Measurements from ENCODE around the gene ERH. TPM values are rescaled to one million over a fixed set of nuclear protein-coding genes. Genes with fewer than 3 reads are reported as not detected.

The ERH gene
- total RNA-seq, 1 experiment from 2014 or later, result 352 TPM

- Histone ChIP-seq H2AFZ (ENCODE audit: low read depth, low read length, poor library complexity, severe bottlenecking) (no peak overlapping the region), H3K9me2 (ENCODE audit: insufficient read depth) (no peaks in the 10 kb centered on the region), H4K20me1 (ENCODE audit: insufficient read depth) (no peaks in the 10 kb centered on the region), H3K4me2 (ENCODE audit: low read length) (no peak overlapping the region), H3K9ac (ENCODE audit: low read length) (no peak overlapping the region), H3K4me3 (replicated peaks in 1 of 2; ENCODE audit: low read depth in 1 of 2, low read length in 2 of 2) (no peak overlapping the region), H3K27ac (ENCODE audit: low read depth, low read length) (no peak overlapping the region), H3K4me1 (ENCODE audit: control insufficient read depth in 1 of 2, insufficient read depth in 2 of 2, low read length in 2 of 2) (no peaks in the 10 kb centered on the region), H3K36me3 (ENCODE audit: control insufficient read depth in 1 of 2, insufficient read depth in 2 of 2, low read length in 2 of 2) (peaks cover 3 to 14% of the 10 kb centered on the region in 2 experiments; a peak in 3 of 4 replicates), H3K9me3 (ENCODE audit: control insufficient read depth in 1 of 2, insufficient read depth in 1 of 2, low read depth in 1 of 2, low read length in 2 of 2) (no peaks in the 10 kb centered on the region), H3K79me2 (ENCODE audit: insufficient read depth, low read length) (peaks cover 44% of the 10 kb centered on the region), H3K27me3 (ENCODE audit: insufficient read depth, low read length) (no peaks in the 10 kb centered on the region)
- ChIA-PET RAD21 (ENCODE audit: low non-redundant PET in 1 of 2, low total read pairs in 2 of 2, uncharacterized antibody in 2 of 2, unreplicated experiment in 2 of 2) (no interaction called here), POLR2A (no interaction called here), CTCF (no interaction called here)
- BruUV-seq (replicated peaks), result no TSS peak
- DNase-seq (ENCODE audit: low read depth, low spot score) (no peak), ATAC-seq (no peak)
- intact Hi-C loops (cut with micrococcal nuclease), result no loop called here
- TF ChIP-seq RAD21 (IDR thresholded peaks at IDR 0.05; ENCODE audit: low read depth) (no peak), SP1 (IDR thresholded peaks at IDR 0.05; ENCODE audit: low read depth) (no peak), SIN3A (IDR thresholded peaks at IDR 0.05; ENCODE audit: low read depth) (no peak), ZNF274 (IDR thresholded peaks at IDR 0.05; ENCODE audit: low read depth, low read length) (no peak), FOSL1 (IDR thresholded peaks at IDR 0.05; ENCODE audit: low read depth) (no peak), POLR2A (IDR thresholded peaks at IDR 0.05; ENCODE audit: borderline replicate concordance, extremely low read depth, insufficient read depth, insufficient read length) (no peak), EZH2phosphoT487 (IDR thresholded peaks at IDR 0.05; ENCODE audit: borderline replicate concordance) (no peak), EGR1 (IDR thresholded peaks at IDR 0.05; ENCODE audit: low read depth) (no peak), TCF7L2 (IDR thresholded peaks at IDR 0.05; ENCODE audit: borderline replicate concordance, extremely low read depth, insufficient read depth, insufficient read length) (no peak), POLR2AphosphoS5 (IDR thresholded peaks at IDR 0.05; ENCODE audit: low read depth, low read length) (no peak), SRF (IDR thresholded peaks at IDR 0.05; ENCODE audit: low read depth) (no peak), ELF1 (IDR thresholded peaks at IDR 0.05; ENCODE audit: borderline replicate concordance, low read depth) (no peak), REST (IDR thresholded peaks at IDR 0.05; ENCODE audit: low read depth) (no peak), CEBPB (IDR thresholded peaks at IDR 0.05; ENCODE audit: low read depth) (no peak), CTCF (IDR thresholded peaks at IDR 0.05 in 2 of 3, conservative IDR thresholded peaks at IDR 0.05 in 1 of 3; ENCODE audit: borderline replicate concordance in 1 of 3, insufficient read depth in 1 of 3, low read depth in 2 of 3, low read length in 2 of 3) (no peak), EZH2 (IDR thresholded peaks at IDR 0.05) (no peak), CBX3 (IDR thresholded peaks at IDR 0.05; ENCODE audit: low read depth) (no peak), MAX (IDR thresholded peaks at IDR 0.05) (no peak), YY1 (IDR thresholded peaks at IDR 0.05; ENCODE audit: extremely low read depth, insufficient replicate concordance, low read depth, low read length) (no peak), JUND (IDR thresholded peaks at IDR 0.05) (no peak)
Measured at GRCh38 chr14:69424149-69424923, 26.2 kb upstream of the ERH start.

All from HCT116 (cell line).